LHCN-M2 (cell line): ENCODE results near the gene ABCG4. TPM values are rescaled to one million over a fixed set of nuclear protein-coding genes. Genes with fewer than 3 reads are reported as not detected.
A peak's percentile ranks its signal among the peaks of the same experiment; 100 is the strongest.
"Not testable (repeated sequence)": the region's sequence is repeated elsewhere in the genome, so short reads cannot be mapped to it uniquely, and the experiment has no call there.

Experiments used
- DNase-seq: peaks from one replicate; pipeline ENCODE4 v3.0.0-alpha.2; 2012; ENCODE audit warnings: low read depth
- polyA plus RNA-seq: library from polyadenylated mRNA; unstranded; fragments of >200 nt; gene quantifications from one replicate; pipeline ENCODE4 v1.2.1, GENCODE V29; 2012; ENCODE audit warnings: missing spikeins
- total RNA-seq: library from RNA; depleted of rRNA; stranded (reverse); fragments of >200 nt; gene quantifications from 2 replicates; pipeline ENCODE4 v1.2.3, GENCODE V29; 2014; rRNA removed

The ABCG4 gene
- total RNA-seq, result 0.06 TPM in 2 replicates
- polyA plus RNA-seq, result 0.17 TPM

GRCh38 chr11:119149018-119149785 lies at the start of gene ABCG4:
TSS of gene ABCG4 (plus strand) at chr11:119149052. CDS start at chr11:119149966, 914 bp downstream.
- DNase-seq, result no peak

DNA sequence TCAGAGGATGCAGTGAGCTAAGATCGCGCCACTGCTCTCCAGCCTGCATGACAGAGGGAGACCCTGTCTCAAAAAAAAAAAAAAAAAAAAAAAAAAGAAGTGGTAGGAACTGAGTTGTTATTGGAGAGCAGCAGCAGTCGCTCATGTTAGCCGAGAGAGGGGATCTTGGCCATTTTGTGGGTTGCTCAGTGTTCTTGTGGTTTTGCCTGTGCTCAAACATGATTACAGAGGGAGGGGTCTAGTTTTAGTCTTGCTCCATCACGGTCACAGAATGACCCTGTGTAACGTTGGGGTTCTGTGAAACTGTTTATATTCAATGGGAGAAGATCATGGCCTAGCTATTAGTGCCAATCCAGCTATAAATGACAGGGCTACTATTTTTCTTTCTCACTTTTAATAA lies 49.1 kb upstream of the ABCG4 start:
- no peak for DNase-seq

DNA sequence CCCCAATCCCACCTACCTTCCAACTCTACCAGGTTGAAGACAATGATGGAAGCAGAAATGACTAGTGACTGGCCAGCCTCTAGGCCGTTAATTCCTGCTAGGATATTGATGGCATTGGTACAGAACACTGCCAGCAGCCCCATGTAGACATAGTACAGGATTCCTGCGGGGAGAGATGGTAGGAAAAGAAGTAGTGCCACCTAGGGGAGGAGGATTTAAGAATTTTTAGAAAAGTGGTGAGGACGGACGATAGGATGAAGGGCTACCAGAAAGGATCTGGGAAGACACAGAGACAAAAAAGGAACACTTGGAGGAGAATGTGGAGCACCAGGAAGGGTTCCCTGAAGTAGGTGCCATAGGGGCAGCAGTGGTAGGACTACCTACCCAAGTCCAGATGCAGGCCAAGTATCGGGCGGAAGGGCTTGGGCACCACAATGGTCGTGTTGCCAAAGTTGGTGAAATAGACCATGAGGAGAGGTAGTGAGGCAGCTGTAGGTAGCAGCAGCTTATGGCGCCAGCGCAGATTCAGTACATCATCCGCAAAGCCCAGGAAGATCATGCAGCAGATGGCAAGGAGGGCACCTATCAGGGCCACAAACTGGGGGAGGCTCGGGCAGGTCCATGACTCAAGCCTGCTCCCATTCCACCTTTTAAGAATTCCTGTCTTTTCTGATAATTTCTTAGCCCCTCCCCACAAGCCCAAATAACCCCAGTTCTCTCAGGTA lies 48.4 kb upstream of the ABCG4 start:
- DNase-seq, result peak; percentile 53

GRCh38 chr11:119100994-119101758 lies 47.7 kb upstream of the ABCG4 start:
- DNase-seq, result peak; percentile 46

GRCh38 chr11:119101759-119102423 lies 47.0 kb upstream of the ABCG4 start, which contains the start of gene DPAGT1:
TSS of gene DPAGT1 (minus strand) at chr11:119101853. CDS start at chr11:119101655, 198 bp downstream.
- peak; percentile 96 for DNase-seq

GRCh38 chr11:119103161-119103664 lies 45.6 kb upstream of the ABCG4 start:
- not testable (repeated sequence) for DNase-seq

- no peak for DNase-seq
These were observed 45.1 kb upstream of the ABCG4 start for GRCh38 chr11:119103793-119104192.

- DNase-seq, result peak; percentile 86
These were observed 42.0 kb upstream of the ABCG4 start, which contains the start of gene C2CD2L for GRCh38 chr11:119106564-119107537. TSS of gene C2CD2L (plus strand) at chr11:119107344. CDS start at chr11:119107742, 398 bp downstream.

DNA sequence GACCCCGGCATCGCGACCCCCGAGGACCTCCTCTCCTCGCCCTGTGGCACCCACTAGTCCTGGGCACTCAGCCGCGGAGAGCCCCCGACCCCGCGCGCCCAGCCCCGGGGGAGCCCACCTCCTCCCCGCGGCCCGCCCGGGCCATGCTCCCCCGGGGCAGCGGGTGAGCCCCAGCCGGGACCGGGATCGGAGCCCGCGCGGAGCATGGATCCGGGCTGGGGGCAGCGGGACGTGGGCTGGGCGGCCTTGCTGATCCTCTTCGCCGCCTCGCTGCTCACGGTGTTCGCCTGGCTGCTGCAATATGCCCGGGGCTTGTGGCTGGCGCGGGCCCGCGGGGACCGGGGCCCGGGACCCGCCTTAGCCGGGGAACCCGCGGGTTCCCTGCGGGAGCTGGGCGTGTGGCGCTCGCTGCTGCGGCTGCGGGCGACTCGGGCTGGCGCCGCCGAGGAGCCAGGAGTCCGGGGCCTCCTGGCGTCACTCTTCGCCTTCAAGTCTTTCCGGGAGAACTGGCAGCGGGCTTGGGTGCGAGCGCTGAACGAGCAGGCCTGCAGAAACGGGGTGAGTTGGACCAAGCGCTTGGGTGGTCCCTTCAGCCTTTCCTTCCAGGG lies 41.2 kb upstream of the ABCG4 start:
- no peak for DNase-seq

DNA sequence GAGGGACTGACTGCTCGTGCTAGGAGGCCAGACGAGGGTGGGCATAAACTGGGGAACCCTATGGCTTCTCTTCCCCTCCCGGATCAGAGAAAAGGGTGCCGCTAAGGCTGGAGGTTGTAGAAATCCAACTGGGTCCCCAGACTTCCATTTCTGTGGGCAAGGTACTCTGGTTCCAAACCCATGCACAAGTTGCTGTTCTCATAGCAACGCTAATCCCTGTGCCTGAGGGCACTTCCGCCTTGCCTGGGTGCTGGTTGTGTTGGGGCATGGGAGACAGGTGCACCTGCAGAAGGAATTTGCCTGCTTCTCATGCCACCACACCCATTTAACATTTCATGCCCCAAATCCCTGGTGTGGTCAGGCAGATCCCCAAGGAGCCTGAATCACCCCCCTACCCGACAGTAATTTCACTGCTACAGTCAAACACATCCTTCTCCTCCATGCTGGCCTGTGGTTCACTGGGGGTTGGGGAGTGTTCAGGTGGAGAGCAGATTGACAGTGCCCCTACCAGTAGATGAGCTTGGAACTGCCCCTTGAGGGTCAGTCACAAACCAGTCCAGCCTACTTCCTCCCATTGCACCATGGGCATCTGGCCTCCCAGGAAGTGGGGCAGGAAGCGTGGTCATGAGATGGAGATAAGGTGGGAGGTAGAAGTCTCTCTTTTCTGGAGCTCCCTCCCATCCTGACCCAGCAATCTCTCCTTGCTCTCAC lies 40.6 kb upstream of the ABCG4 start:
- peak; percentile 57 for DNase-seq

DNA sequence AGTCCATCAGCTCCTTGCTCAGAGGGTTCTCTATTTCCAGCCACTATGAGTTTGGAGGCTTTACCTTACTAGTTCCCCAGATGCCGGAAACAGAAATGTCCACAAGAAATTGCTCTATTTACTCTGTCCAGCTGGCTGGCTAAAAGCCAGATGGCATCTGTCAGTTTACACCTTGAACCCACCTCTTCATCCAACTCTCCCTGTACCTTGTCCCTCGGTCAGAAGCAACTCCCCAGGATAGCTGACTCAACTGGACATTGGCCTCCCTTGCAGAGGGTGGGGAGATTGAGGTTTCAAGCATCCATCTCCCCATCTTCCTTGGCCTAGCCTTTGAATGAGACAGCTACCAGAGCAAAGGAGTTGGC lies 40.0 kb upstream of the ABCG4 start:
- DNase-seq, result no peak

DNA sequence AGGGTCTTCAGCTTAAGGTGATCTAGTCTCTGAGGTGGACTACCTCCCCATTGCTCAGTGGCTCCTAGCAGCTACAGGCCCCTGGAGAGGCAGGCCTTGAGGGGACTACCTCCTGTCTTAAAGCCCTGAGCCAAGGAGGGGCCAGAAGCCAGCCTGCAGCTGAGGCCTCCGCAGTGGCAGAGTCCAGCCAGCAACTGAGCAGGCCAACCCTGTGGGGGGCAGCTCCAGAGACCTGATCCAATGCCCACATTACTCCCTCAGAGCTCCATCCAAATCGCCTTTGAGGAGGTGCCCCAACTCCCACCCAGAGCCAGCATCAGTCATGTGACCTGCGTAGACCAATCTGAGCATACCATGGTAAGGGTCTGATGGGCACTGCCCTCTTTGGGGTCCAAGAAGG lies 39.0 kb upstream of the ABCG4 start:
- DNase-seq, result no peak

- no peak for DNase-seq
These were observed 38.4 kb upstream of the ABCG4 start for GRCh38 chr11:119110439-119110838.

- no peak for DNase-seq
These were observed 37.4 kb upstream of the ABCG4 start for GRCh38 chr11:119111361-119111925.

DNA sequence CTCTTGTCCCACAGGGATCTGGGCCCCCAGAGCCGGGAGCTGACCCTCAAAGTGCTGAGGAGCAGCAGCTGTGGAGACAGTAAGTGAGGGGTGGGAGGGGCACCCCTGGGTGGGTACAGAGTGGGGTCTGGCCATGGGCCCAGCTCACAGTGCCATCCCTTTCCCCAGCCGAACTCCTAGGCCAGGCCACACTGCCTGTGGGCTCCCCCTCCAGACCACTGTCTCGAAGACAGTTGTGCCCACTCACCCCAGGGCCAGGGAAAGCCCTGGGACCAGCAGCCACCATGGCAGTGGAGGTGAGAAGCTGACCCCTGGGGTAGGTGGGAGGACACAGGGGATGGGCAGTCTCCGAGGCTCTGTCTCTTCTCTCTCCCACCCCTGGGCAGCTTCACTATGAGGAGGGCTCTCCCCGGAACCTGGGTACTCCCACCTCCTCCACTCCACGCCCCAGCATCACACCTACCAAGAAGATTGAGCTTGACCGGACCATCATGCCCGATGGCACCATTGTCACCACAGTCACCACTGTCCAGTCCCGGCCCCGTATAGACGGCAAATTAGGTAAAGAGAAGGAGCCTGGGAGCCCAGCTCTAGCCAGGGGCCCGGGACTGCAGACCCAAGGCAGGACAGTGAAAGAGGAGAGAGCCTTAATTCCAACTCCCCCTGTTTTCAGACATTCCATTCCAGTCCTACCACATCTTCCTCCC lies 36.4 kb upstream of the ABCG4 start:
- DNase-seq, result no peak

DNA sequence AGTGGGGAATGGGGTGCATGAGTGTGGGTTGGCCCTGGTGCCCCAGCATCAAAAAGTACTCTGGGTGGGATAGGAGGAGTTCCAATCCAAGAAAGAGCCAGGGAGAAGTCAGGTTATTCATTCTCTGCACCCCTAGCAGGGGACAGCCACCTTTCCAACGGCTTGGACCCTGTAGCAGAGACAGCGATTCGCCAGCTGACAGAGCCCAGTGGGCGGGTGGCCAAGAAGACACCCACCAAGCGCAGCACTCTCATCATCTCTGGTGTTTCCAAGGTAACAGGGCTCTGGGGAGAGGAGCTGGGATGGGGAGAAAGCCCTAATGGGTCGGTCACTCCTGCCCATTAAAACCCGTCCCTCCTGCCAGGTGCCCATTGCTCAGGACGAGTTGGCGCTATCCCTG lies 35.1 kb upstream of the ABCG4 start:
- DNase-seq, result no peak

- no peak for DNase-seq
These were observed 34.5 kb upstream of the ABCG4 start for GRCh38 chr11:119114351-119114750.
